Kidney (tissue), 14 donors: Measurements from ENCODE around the gene FOLR2. TPM values are rescaled to one million over a fixed set of nuclear protein-coding genes. Genes with fewer than 3 reads are reported as not detected.

Experiments
- DNase-seq, 5 donors: peaks; one replicate each; pipeline ENCODE4 v3.0.0-alpha.2; 2013 to 2020
- FAIRE-seq: peaks from 2 replicates; lab custom pipeline; 2012; peaks lifted over from hg19 to GRCh38; lab: Jason Lieb, UNC
- H3K27ac ChIP-seq, 2 donors: one replicate each; pipeline ENCODE4 v1.7.0; 2013; ENCODE audit warnings: low read depth in 2 of 2, low read length in 2 of 2, inconsistent platforms in 1 of 2
- H3K27me3 ChIP-seq: one replicate; pipeline ENCODE4 v1.7.1; 2013; ENCODE audit warnings: low read length, inconsistent platforms; ENCODE audit not compliant: control insufficient read depth, insufficient read depth
- H3K36me3 ChIP-seq, 3 donors: one replicate each; pipeline versions ENCODE4 v1.7.0 to v1.7.1; 2013; ENCODE audit warnings: low read length in 3 of 3, control low read depth in 1 of 3, inconsistent platforms in 1 of 3; ENCODE audit not compliant: insufficient read depth in 3 of 3, control insufficient read depth in 2 of 3
- H3K4me1 ChIP-seq, 3 donors: one replicate each; pipeline versions ENCODE4 v1.7.0 to v1.7.1; 2013; ENCODE audit warnings: low read length in 3 of 3, inconsistent platforms in 1 of 3, low read depth in 1 of 3; ENCODE audit not compliant: control insufficient read depth in 2 of 3, insufficient read depth in 2 of 3
- H3K4me3 ChIP-seq, 3 donors: one replicate each; pipeline versions ENCODE4 v1.7.0 to v1.8.1; 2013; ENCODE audit warnings: low read length in 3 of 3, control low read depth in 1 of 3, inconsistent platforms in 1 of 3
- H3K9ac ChIP-seq, 3 donors: one replicate each; pipeline versions ENCODE4 v1.7.0 to v1.7.1; 2013; ENCODE audit warnings: low read length in 3 of 3, control low read depth in 1 of 3, inconsistent platforms in 1 of 3
- H3K9me3 ChIP-seq, 3 donors: one replicate each; pipeline versions ENCODE4 v1.7.0 to v1.7.1; 2013; ENCODE audit warnings: low read length in 3 of 3, control low read depth in 1 of 3, inconsistent platforms in 1 of 3; ENCODE audit not compliant: control insufficient read depth in 2 of 3, insufficient read depth in 1 of 3
- intact Hi-C: fragments of 100-400 bp; cut with DNase I; formaldehyde crosslinking; loops from one replicate; pipeline ENCODE4 v1.11.1; 2022
- polyA plus RNA-seq: library from polyadenylated mRNA; stranded (reverse); fragments of 350-450 nt; fragmentation: Illumina TruSeq; extraction: RNeasy Lipid Tissue Mini Kit (QIAGEN cat#74804); gene quantifications from one replicate; pipeline ENCODE4 v1.2.3, GENCODE V29; 2014; ENCODE audit warnings: low read depth, low replicate concordance; ENCODE audit not compliant: insufficient read depth
- total RNA-seq: library from RNA; stranded (reverse); fragmentation: NEBNext Ultra II Directional; extraction: Animal tissue kit (Norgen Biotek cat#: 25700); gene quantifications from one replicate; pipeline ENCODE4 v1.2.1, GENCODE V29; 2021
- TF ChIP-seq, protein P1 (sequence below): IDR thresholded peaks from 3 replicates; pipeline ENCODE4 v1.5.1; 2012; ENCODE audit warnings: mild to moderate bottlenecking, moderate library complexity, borderline replicate concordance; ENCODE audit not compliant: insufficient read depth; ENCODE audit errors: extremely low read depth
- donor health status: control.
- donor health status: control.
- donor health status: control.
- donor health status: control.
- donor health status: control.
- donor health status: DM: yes; HTN: yes; CAD: no.
- donor health status: Normal renal cell carcinoma (clear cell type).

FOLR2 gene
- total and polyA plus RNA-seq, 2 donors from 2014 or later, result 16.8 to 31.9 TPM

- DNase-seq (no peak), FAIRE-seq (no peak)
These were observed 33.4 kb downstream of the FOLR2 start for GRCh38 chr11:72249961-72250360.

DNA sequence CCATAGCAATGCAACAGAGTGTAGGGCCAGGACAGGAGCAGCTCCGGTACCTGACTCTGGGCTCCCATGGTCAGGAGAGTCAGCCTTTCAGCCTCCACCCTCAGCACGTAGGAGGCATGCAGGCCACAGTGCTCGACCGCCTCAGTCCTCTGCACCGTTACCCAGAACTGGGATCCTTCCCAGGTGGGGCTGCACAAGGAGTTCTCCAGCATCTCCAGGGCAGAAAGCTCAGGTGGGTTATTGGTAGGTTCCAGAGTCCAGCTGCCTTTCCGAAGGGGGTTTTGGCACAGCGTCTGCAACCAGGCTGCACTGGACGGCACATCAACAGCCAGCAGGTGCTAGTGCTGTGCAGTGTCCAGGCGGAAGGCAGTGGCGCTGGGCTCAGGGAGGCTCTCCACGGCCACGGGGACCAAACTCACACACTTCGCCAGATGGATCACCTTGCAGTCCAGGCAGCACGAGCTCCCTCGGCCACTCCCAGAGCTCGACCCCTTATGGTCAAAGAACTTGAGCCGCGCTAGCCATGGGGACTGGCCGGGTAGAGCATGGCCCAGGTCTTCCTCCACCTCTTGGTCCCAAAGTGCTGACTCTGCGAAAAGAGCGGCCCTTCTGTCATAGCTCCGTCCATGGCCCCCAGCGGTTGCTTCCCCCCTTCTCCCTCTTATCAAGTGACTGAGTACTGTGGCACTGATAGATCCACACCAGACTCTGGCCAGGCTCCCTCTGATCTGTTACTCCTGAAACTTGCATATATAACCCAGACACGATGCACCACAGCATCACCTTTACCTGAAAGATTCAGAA lies 34.3 kb downstream of the FOLR2 start:
- Histone ChIP-seq H3K4me1 (no peaks in the 10 kb centered on the region), H3K4me3 (no peak overlapping the region), H3K27ac (no peak overlapping the region), H3K36me3 (no peaks in the 10 kb centered on the region), H3K27me3 (peaks cover 13% of the 10 kb centered on the region), H3K9ac (no peak overlapping the region), H3K9me3 (no peaks in the 10 kb centered on the region)
- DNase-seq (no peak), FAIRE-seq (no peak)
- intact Hi-C loops, result no loop called here
- TF ChIP-seq, protein P1, sequence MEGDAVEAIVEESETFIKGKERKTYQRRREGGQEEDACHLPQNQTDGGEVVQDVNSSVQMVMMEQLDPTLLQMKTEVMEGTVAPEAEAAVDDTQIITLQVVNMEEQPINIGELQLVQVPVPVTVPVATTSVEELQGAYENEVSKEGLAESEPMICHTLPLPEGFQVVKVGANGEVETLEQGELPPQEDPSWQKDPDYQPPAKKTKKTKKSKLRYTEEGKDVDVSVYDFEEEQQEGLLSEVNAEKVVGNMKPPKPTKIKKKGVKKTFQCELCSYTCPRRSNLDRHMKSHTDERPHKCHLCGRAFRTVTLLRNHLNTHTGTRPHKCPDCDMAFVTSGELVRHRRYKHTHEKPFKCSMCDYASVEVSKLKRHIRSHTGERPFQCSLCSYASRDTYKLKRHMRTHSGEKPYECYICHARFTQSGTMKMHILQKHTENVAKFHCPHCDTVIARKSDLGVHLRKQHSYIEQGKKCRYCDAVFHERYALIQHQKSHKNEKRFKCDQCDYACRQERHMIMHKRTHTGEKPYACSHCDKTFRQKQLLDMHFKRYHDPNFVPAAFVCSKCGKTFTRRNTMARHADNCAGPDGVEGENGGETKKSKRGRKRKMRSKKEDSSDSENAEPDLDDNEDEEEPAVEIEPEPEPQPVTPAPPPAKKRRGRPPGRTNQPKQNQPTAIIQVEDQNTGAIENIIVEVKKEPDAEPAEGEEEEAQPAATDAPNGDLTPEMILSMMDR, result no peak

More at GRCh38 chr11:72249961-72250360, 33.4 kb downstream of the FOLR2 start:
- Histone ChIP-seq H3K9ac (no peak overlapping the region), H3K4me1 (no peaks in the 10 kb centered on the region), H3K27ac (no peak overlapping the region), H3K4me3 (no peak overlapping the region), H3K27me3 (peaks cover 22% of the 10 kb centered on the region), H3K36me3 (no peaks in the 10 kb centered on the region), H3K9me3 (no peaks in the 10 kb centered on the region)
- intact Hi-C loops, result no loop called here
- TF ChIP-seq, protein P1, result no peak

GRCh38 chr11:72251614-72252013 lies 35.0 kb downstream of the FOLR2 start:
- Histone ChIP-seq H3K4me3 (no peak overlapping the region), H3K27me3 (peaks cover 6% of the 10 kb centered on the region), H3K9me3 (no peaks in the 10 kb centered on the region), H3K36me3 (no peaks in the 10 kb centered on the region), H3K9ac (no peak overlapping the region), H3K27ac (no peak overlapping the region), H3K4me1 (no peaks in the 10 kb centered on the region)
- no peak for DNase-seq
- intact Hi-C loops, result no loop called here
- FAIRE-seq, result no peak
- TF ChIP-seq, protein P1, result no peak
